Thoracic aorta (tissue), 2 donors: ENCODE measurements around the gene GDPD5. TPM values are rescaled to one million over a fixed set of nuclear protein-coding genes. Genes with fewer than 3 reads are reported as not detected.

Experiments
- ATAC-seq: fragments of 150-250 bp; one replicate; pipeline ENCODE4 v1.8.0; 2017; ENCODE audit warnings: low read depth; ENCODE audit not compliant: insufficient number of reproducible peaks, low FRiP score
- DNase-seq: peaks from one replicate; pipeline ENCODE4 v3.0.0-alpha.2; 2020; ENCODE audit warnings: low spot score
- H3K27ac ChIP-seq, 2 donors: fragments of 200-600 bp; sonication (generic); 1 replicate in 1 of 2; 2 replicates in 1 of 2; pipeline ENCODE4 v1.5.1; 2016; ENCODE audit warnings: mild to moderate bottlenecking in 2 of 2, moderate library complexity in 2 of 2
- H3K27me3 ChIP-seq: fragments of 200-600 bp; sonication (generic); replicated peaks from 2 replicates; pipeline ENCODE4 v1.6.0; 2016; ENCODE audit warnings: mild to moderate bottlenecking; ENCODE audit not compliant: insufficient read depth
- H3K36me3 ChIP-seq: fragments of 200-600 bp; sonication (generic); one replicate; pipeline ENCODE4 v1.5.1; 2016
- H3K4me1 ChIP-seq, 2 donors: fragments of 200-600 bp; sonication (generic); 1 replicate in 1 of 2; 2 replicates in 1 of 2; pipeline versions ENCODE4 v1.5.1 to v1.6.0; 2016; ENCODE audit warnings: low read depth in 2 of 2, mild to moderate bottlenecking in 1 of 2; ENCODE audit not compliant: control insufficient read depth in 1 of 2
- H3K4me3 ChIP-seq: fragments of 200-600 bp; sonication (generic); 2 replicates; pipeline ENCODE4 v1.5.1; 2016; ENCODE audit warnings: mild to moderate bottlenecking
- H3K9me3 ChIP-seq: fragments of 200-600 bp; sonication (generic); 2 replicates; pipeline ENCODE4 v1.5.1; 2016
- CTCF ChIP-seq: fragments of 200-600 bp; sonication (generic); IDR thresholded peaks from one replicate; pipeline ENCODE4 v1.5.1; 2019; ENCODE audit warnings: antibody characterized with exemption
- total RNA-seq, 2 donors: library from RNA; depleted of rRNA; stranded (reverse); fragments of >200 nt; gene quantifications; one replicate each; pipeline versions ENCODE4 v1.1.0 to v1.2.3, GENCODE V29; 2016

Gene GDPD5
- total RNA-seq, 2 donors from 2014 or later = 30.8 to 34.9 TPM

- no peak for DNase-seq
- ATAC-seq = no peak
- H3K36me3 ChIP-seq = no peaks in the 10 kb centered on the region
- no peaks in the 10 kb centered on the region for H3K9me3 ChIP-seq
- no peaks in the 10 kb centered on the region for H3K27me3 ChIP-seq
- no peak for TF ChIP-seq CTCF
- H3K4me1 ChIP-seq = peaks cover 3 to 7% of the 10 kb centered on the region in 2 donors
- H3K27ac ChIP-seq = no peak overlapping the region
- H3K4me3 ChIP-seq = no peak overlapping the region
These were observed 18.1 kb upstream of the GDPD5 start for GRCh38 chr11:75543806-75544205.

DNA sequence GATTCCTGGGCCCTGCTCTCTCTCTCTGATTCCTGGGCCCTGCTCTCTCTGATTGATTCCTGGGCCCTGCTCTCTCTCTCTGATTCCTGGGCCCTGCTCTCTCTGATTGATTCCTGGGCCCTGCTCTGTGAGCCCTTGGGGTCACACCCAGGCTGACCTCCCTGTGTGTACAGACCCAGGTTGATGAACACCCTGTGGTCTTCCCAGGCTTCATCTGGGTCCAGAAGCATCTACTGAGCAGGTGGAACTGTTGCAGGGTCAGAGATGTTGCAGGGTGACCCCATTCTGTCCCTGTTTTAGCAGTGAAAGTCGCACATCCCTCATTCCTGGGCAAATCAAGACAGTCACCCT lies 16.3 kb upstream of the GDPD5 start:
- no peak for DNase-seq
- Histone ChIP-seq H3K36me3 (no peaks in the 10 kb centered on the region), H3K9me3 (no peaks in the 10 kb centered on the region), H3K27me3 (no peaks in the 10 kb centered on the region), H3K4me1 (no peaks in the 10 kb centered on the region), H3K27ac (no peak overlapping the region), H3K4me3 (no peak overlapping the region)
- no peak for ATAC-seq
- no peak for TF ChIP-seq CTCF

DNA sequence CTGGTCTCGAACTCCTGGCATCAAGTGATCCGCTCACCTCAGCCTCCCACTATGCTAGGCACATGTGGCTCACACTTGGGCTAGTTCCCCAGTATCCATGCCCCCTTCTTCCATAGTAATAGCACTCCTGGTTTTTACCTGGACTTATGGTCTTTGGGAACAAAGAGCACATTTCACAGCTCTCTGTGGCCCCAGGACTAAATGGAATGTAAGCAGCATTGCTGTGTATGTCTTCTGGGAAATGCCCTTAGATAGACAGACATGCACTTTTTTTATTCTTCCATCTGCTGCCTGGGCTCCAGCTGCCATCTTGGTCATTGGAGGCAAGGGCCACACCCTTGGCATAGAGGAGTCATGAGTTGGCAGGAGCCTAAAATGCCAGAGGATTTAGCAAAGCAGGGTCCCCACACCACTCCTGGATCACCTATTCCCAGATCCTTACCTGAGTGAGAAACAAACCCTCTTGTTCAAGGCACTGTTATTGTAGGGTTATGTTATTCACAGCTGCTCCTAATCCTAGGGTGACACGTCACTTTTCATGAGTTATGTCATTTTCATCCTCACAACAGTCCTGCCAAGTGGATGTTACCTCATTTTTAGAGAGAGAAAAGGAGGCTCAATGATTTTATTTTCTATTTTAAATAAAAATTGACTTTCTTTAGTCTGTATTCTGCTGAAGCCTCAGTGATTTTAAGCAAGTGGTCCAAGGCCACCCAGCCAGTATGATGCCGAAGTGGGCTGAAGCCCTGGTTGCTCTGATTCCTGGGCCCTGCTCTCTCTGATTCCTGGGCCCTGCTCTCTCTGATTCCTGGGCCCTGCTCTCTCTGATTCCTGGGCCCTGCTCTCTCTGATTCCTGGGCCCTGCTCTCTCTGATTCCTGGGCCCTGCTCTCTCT lies 15.7 kb upstream of the GDPD5 start:
- Histone ChIP-seq H3K4me1 (no peaks in the 10 kb centered on the region), H3K9me3 (no peaks in the 10 kb centered on the region), H3K27ac (no peak overlapping the region), H3K4me3 (no peak overlapping the region), H3K36me3 (no peaks in the 10 kb centered on the region), H3K27me3 (no peaks in the 10 kb centered on the region)
- TF ChIP-seq CTCF = no peak
- DNase-seq = no peak
- no peak for ATAC-seq

- ATAC-seq (no peak), DNase-seq (no peak)
- TF ChIP-seq CTCF = no peak
- Histone ChIP-seq H3K27ac (no peak overlapping the region), H3K27me3 (no peaks in the 10 kb centered on the region), H3K4me1 (no peaks in the 10 kb centered on the region), H3K9me3 (no peaks in the 10 kb centered on the region), H3K4me3 (no peak overlapping the region), H3K36me3 (no peaks in the 10 kb centered on the region)
These were observed 14.0 kb upstream of the GDPD5 start for GRCh38 chr11:75539459-75540334.
